Tibial artery (tissue), 4 donors: ENCODE results near the gene ABCA10.

Source experiments
- DNase-seq, 2 donors: peaks; one replicate each; pipeline ENCODE4 v3.0.0-alpha.2; 2019
- H3K27ac ChIP-seq, 2 donors: fragments of 200-600 bp; sonication (generic) in 1 of 2; 1 replicate in 1 of 2; 2 replicates in 1 of 2; pipeline ENCODE4 v1.5.1; 2018 to 2019; ENCODE audit warnings: mild to moderate bottlenecking in 1 of 2
- H3K27me3 ChIP-seq, 2 donors: fragments of 200-600 bp; sonication (generic) in 1 of 2; one replicate each; pipeline versions ENCODE4 v1.5.1 to v1.6.0; 2016 to 2019
- H3K36me3 ChIP-seq, 3 donors: fragments of 200-600 bp; sonication (generic) in 2 of 3; one replicate each; pipeline ENCODE4 v1.5.1; 2016 to 2019; ENCODE audit warnings: mild to moderate bottlenecking in 2 of 3
- H3K4me1 ChIP-seq, 4 donors: fragments of 200-600 bp; sonication (generic) in 2 of 4; 1 replicate in 3 of 4; 2 replicates in 1 of 4; pipeline ENCODE4 v1.5.1; 2016 to 2019
- H3K4me3 ChIP-seq, 2 donors: fragments of 200-600 bp; sonication (generic) in 1 of 2; 1 replicate in 1 of 2; 2 replicates in 1 of 2; pipeline ENCODE4 v1.5.1; 2018 to 2019; ENCODE audit warnings: mild to moderate bottlenecking in 2 of 2
- H3K9me3 ChIP-seq, 3 donors: fragments of 200-600 bp; sonication (generic) in 1 of 3; one replicate each; pipeline ENCODE4 v1.5.1; 2016 to 2019
- CTCF ChIP-seq, 2 experiments: fragments of 200-600 bp in 1 of 2; fragments of 450-650 bp in 1 of 2; IDR thresholded peaks; one replicate each; pipeline ENCODE4 v1.5.1; 2017 to 2019; ENCODE audit warnings: antibody characterized with exemption in 2 of 2, mild to moderate bottlenecking in 1 of 2, moderate library complexity in 1 of 2
- intact Hi-C: fragments of 100-400 bp; cut with DNase I; formaldehyde crosslinking; loops from one replicate; pipeline ENCODE4 v1.15.0; 2023; ENCODE audit warnings: low total_unique reads

ABCA10 gene

GRCh38 chr17:69144331-69145255 lies 84.0 kb downstream of the ABCA10 start:
- no peak for DNase-seq
- Histone ChIP-seq H3K4me3 (no peak overlapping the region), H3K9me3 (no peaks in the 10 kb centered on the region), H3K36me3 (no peaks in the 10 kb centered on the region), H3K4me1 (no peaks in the 10 kb centered on the region), H3K27ac (no peak overlapping the region), H3K27me3 (no peaks in the 10 kb centered on the region)
- TF ChIP-seq CTCF (IDR thresholded peaks at IDR 0.05), result no peak
- intact Hi-C loops, result no loop called here

GRCh38 chr17:69143683-69144231 lies 84.9 kb downstream of the ABCA10 start:
- no peak overlapping the region for H3K4me3 ChIP-seq
- no peaks in the 10 kb centered on the region for H3K27me3 ChIP-seq
- H3K9me3 ChIP-seq, result no peaks in the 10 kb centered on the region
- H3K4me1 ChIP-seq, result no peaks in the 10 kb centered on the region
- H3K36me3 ChIP-seq, result no peaks in the 10 kb centered on the region
- no peak for TF ChIP-seq CTCF (IDR thresholded peaks at IDR 0.05)
- intact Hi-C loops, result no loop called here
- no peak for DNase-seq
- H3K27ac ChIP-seq, result no peak overlapping the region

GRCh38 chr17:69143151-69143550 lies 85.5 kb downstream of the ABCA10 start:
- TF ChIP-seq CTCF (IDR thresholded peaks at IDR 0.05), result no peak
- H3K27ac ChIP-seq, result no peak overlapping the region

GRCh38 chr17:69142175-69142802 lies 86.3 kb downstream of the ABCA10 start:
- H3K4me3 ChIP-seq, result peak overlapping the region in 1 of 2 donors; percentile 10
- H3K9me3 ChIP-seq, result no peaks in the 10 kb centered on the region
- H3K27me3 ChIP-seq, result no peaks in the 10 kb centered on the region
- no peaks in the 10 kb centered on the region for H3K4me1 ChIP-seq
- no peak for TF ChIP-seq CTCF (IDR thresholded peaks at IDR 0.05)
- no peak overlapping the region for H3K27ac ChIP-seq
- intact Hi-C loops, result no loop called here
- DNase-seq, result no peak
- H3K36me3 ChIP-seq, result peaks cover 0 to 7% (median 7%) of the 10 kb centered on the region in 3 donors

More at GRCh38 chr17:69143151-69143550, 85.5 kb downstream of the ABCA10 start:
- no peaks in the 10 kb centered on the region for H3K27me3 ChIP-seq
- H3K36me3 ChIP-seq, result no peaks in the 10 kb centered on the region
- no peaks in the 10 kb centered on the region for H3K9me3 ChIP-seq
- H3K4me3 ChIP-seq, result no peak overlapping the region
- DNase-seq, result no peak
- intact Hi-C loops, result no loop called here
- H3K4me1 ChIP-seq, result no peaks in the 10 kb centered on the region

GRCh38 chr17:69141431-69142174 lies 87.0 kb downstream of the ABCA10 start, which contains the start of gene ABCA6:
TSS of gene ABCA6 (minus strand) at chr17:69141895. CDS start at chr17:69140703, 1,192 bp downstream.
- Histone ChIP-seq H3K27ac (peak within 1 kb of the TSS in 1 of 2 donors; percentile 5), H3K36me3 (peaks cover 0 to 13% (median 7%) of the 10 kb centered on the region in 3 donors), H3K27me3 (no peaks in the 10 kb centered on the region), H3K4me3 (peak within 1 kb of the TSS; percentile 10 to 36), H3K9me3 (no peaks in the 10 kb centered on the region), H3K4me1 (no peaks in the 10 kb centered on the region)
- intact Hi-C loops, result no loop called here
- no peak for TF ChIP-seq CTCF (IDR thresholded peaks at IDR 0.05)
- DNase-seq, result peak in 1 of 2 donors; percentile 39
